ENCODE data around the gene MEIS2. TPM values are rescaled to one million over a fixed set of nuclear protein-coding genes. Genes with fewer than 3 reads are reported as not detected.

The MEIS2 gene
- total and polyA plus RNA-seq, 2 donors (not counting 3 experiments of a cell fraction or from before 2014, with no cell fraction given): 22.5 to 26.2 TPM

GRCh38 chr15:36940636-36941260 is 159.6 kb downstream of the MEIS2 start:
- no peak for DNase-seq (ENCODE audit: low read depth, low spot score)
- ChIA-PET CTCF (no interaction called here), POLR2A (no interaction called here)
- H3K79me2 ChIP-seq (ENCODE audit: control insufficient read depth, insufficient read depth, low read length): no peaks in the 10 kb centered on the region
- H3K27me3 ChIP-seq (ENCODE audit: control insufficient read depth in 2 of 2, insufficient read depth in 2 of 2, low read length in 2 of 2): no peaks in the 10 kb centered on the region
- H2AFZ ChIP-seq (ENCODE audit: low read depth, low read length): no peak overlapping the region
- peaks cover 9% of the 10 kb centered on the region for H3K4me1 ChIP-seq (ENCODE audit: control insufficient read depth, extremely low read depth, insufficient read depth, low read length)
- no peak overlapping the region for H3K4me2 ChIP-seq (ENCODE audit: insufficient read depth, low read length)
- H3K9me1 ChIP-seq (replicated peaks; ENCODE audit: control insufficient read depth, extremely low read depth, insufficient read depth, low read length): no peaks in the 10 kb centered on the region
- no peak for FAIRE-seq
- no TSS peak for BruUV-seq (replicated peaks)
- H4K20me1 ChIP-seq (replicated peaks; ENCODE audit: control insufficient read depth, extremely low read depth, insufficient read depth, low read length): no peaks in the 10 kb centered on the region
- intact Hi-C loops (cut with micrococcal nuclease) (no loop called here), dilution Hi-C loops (cut with MboI; ENCODE audit: extremely low pct_ligation_motif_present, low sequenced_read_pairs) (no loop called here)
- no peaks in the 10 kb centered on the region for H3K36me3 ChIP-seq (ENCODE audit: control insufficient read depth in 2 of 2, extremely low read depth in 1 of 2, insufficient read depth in 2 of 2, low read length in 2 of 2)
- no peak for TF ChIP-seq EZH2 (IDR thresholded peaks at IDR 0.05; ENCODE audit: borderline replicate concordance, low read depth, low read length, severe bottlenecking)
- H3K9me3 ChIP-seq (replicated peaks; ENCODE audit: control insufficient read depth, insufficient read depth, low read length): no peaks in the 10 kb centered on the region
- H3K4me3 ChIP-seq (replicated peaks in 1 of 3; ENCODE audit: insufficient read depth in 1 of 3, low read depth in 1 of 3, low read length in 3 of 3): no peak overlapping the region
- no peak overlapping the region for H3K27ac ChIP-seq (ENCODE audit: insufficient read depth, low read depth, low read length)
- no peak overlapping the region for H3K9ac ChIP-seq (replicated peaks; ENCODE audit: extremely low read depth, insufficient read depth, low read length)

- Histone ChIP-seq H3K79me2 (ENCODE audit: control insufficient read depth, insufficient read depth, low read length) (no peaks in the 10 kb centered on the region), H4K20me1 (replicated peaks; ENCODE audit: control insufficient read depth, extremely low read depth, insufficient read depth, low read length) (no peaks in the 10 kb centered on the region), H3K9me1 (replicated peaks; ENCODE audit: control insufficient read depth, extremely low read depth, insufficient read depth, low read length) (no peaks in the 10 kb centered on the region), H3K4me2 (ENCODE audit: insufficient read depth, low read length) (no peak overlapping the region), H3K4me1 (ENCODE audit: control insufficient read depth, extremely low read depth, insufficient read depth, low read length) (peaks cover 9% of the 10 kb centered on the region), H3K4me3 (replicated peaks in 1 of 3; ENCODE audit: insufficient read depth in 1 of 3, low read depth in 1 of 3, low read length in 3 of 3) (no peak overlapping the region), H3K27ac (ENCODE audit: insufficient read depth, low read depth, low read length) (no peak overlapping the region), H3K36me3 (ENCODE audit: control insufficient read depth in 2 of 2, extremely low read depth in 1 of 2, insufficient read depth in 2 of 2, low read length in 2 of 2) (no peaks in the 10 kb centered on the region), H3K27me3 (ENCODE audit: control insufficient read depth in 2 of 2, insufficient read depth in 2 of 2, low read length in 2 of 2) (no peaks in the 10 kb centered on the region), H3K9me3 (replicated peaks; ENCODE audit: control insufficient read depth, insufficient read depth, low read length) (no peaks in the 10 kb centered on the region), H2AFZ (ENCODE audit: low read depth, low read length) (no peak overlapping the region), H3K9ac (replicated peaks; ENCODE audit: extremely low read depth, insufficient read depth, low read length) (no peak overlapping the region)
- TF ChIP-seq MAX (IDR thresholded peaks at IDR 0.05; ENCODE audit: insufficient read depth, insufficient read length) (no peak), CTCF (IDR thresholded peaks at IDR 0.05; ENCODE audit: extremely low read depth in 1 of 2, insufficient read depth in 1 of 2, low read depth in 1 of 2, low read length in 2 of 2) (no peak), MYC (IDR thresholded peaks at IDR 0.05; ENCODE audit: low read depth, low read length) (no peak), FOS (IDR thresholded peaks at IDR 0.05; ENCODE audit: borderline replicate concordance, insufficient read depth, low read length) (no peak), GATA2 (IDR thresholded peaks at IDR 0.05; ENCODE audit: insufficient read depth, insufficient read length, low read depth, low read length) (no peak), EZH2 (IDR thresholded peaks at IDR 0.05; ENCODE audit: borderline replicate concordance, low read depth, low read length, severe bottlenecking) (no peak), POLR2A (IDR thresholded peaks at IDR 0.05; ENCODE audit: low read depth, low read length) (no peak), POLR2AphosphoS5 (IDR thresholded peaks at IDR 0.05; ENCODE audit: insufficient read depth, low read depth, low read length) (no peak), JUN (IDR thresholded peaks at IDR 0.05; ENCODE audit: borderline replicate concordance, insufficient read depth, insufficient read length, low read depth) (no peak)
- FAIRE-seq (no peak), DNase-seq (ENCODE audit: low read depth, low spot score) (no peak)
- ChIA-PET CTCF (no interaction called here), POLR2A (no interaction called here)
- no TSS peak for BruUV-seq (replicated peaks)
- intact Hi-C loops (cut with micrococcal nuclease) (no loop called here), dilution Hi-C loops (cut with MboI; ENCODE audit: extremely low pct_ligation_motif_present, low sequenced_read_pairs) (no loop called here)
Observed at GRCh38 chr15:36940219-36940618, 160.1 kb downstream of the MEIS2 start.
